Activated CD4-positive, alpha-beta T cell treated with anti-CD3 and anti-CD28 coated beads for 36 hours (primary cell): ENCODE results near the gene BANP. TPM values are rescaled to one million over a fixed set of nuclear protein-coding genes. Genes with fewer than 3 reads are reported as not detected.
"Not testable (repeated sequence)": the region's sequence is repeated elsewhere in the genome, so short reads cannot be mapped to it uniquely, and the experiment has no call there.

Experiments used
- ATAC-seq: fragments of 200-7000 bp; cut with Tn5 transposase; one replicate; pipeline ENCODE4 v1.10.0; 2021; ENCODE audit warnings: mild to moderate bottlenecking, moderate library complexity
- CTCF ChIA-PET: fragments of 350-600 bp; sonication (Branson Sonifier 250); formaldehyde crosslinking; loops from one replicate; lab custom pipeline; 2021; ENCODE audit warnings: antibody characterized with exemption; lab: Charles Lee
- POLR2A ChIA-PET: fragments of 350-600 bp; sonication (Branson Sonifier 250); formaldehyde crosslinking; loops from one replicate; lab custom pipeline; 2021; ENCODE audit warnings: antibody characterized with exemption, inconsistent platforms; lab: Charles Lee
- DNase-seq: peaks from one replicate; pipeline ENCODE4 v3.0.0-alpha.2; 2020
- H3K27ac Mint-ChIP-seq: one replicate; pipeline ENCODE4 v1.8.0; 2021; ENCODE audit warnings: mixed read lengths
- H3K27me3 Mint-ChIP-seq: one replicate; pipeline ENCODE4 v1.8.0; 2021; ENCODE audit warnings: mixed read lengths
- H3K36me3 Mint-ChIP-seq: one replicate; pipeline ENCODE4 v1.8.0; 2021; ENCODE audit warnings: low read depth, mixed read lengths
- H3K4me1 Mint-ChIP-seq: one replicate; pipeline ENCODE4 v1.8.0; 2021; ENCODE audit warnings: mixed read lengths
- H3K4me3 Mint-ChIP-seq: one replicate; pipeline ENCODE4 v1.8.0; 2021; ENCODE audit warnings: mild to moderate bottlenecking, moderate library complexity, mixed read lengths
- H3K9me3 Mint-ChIP-seq: one replicate; pipeline ENCODE4 v1.8.0; 2021; ENCODE audit warnings: low read depth, mixed read lengths
- intact Hi-C, 2 experiments: fragments of 100-400 bp; cut with DNase I in 1 of 2; cut with micrococcal nuclease in 1 of 2; formaldehyde crosslinking; loops; one replicate each; pipeline versions ENCODE4 v1.14.2 to v1.15.1; 2022 to 2024; cut with DNase I, micrococcal nuclease
- total RNA-seq, 2 experiments: library from RNA; stranded (reverse); gene quantifications; one replicate each; pipeline ENCODE4 v1.2.3, GENCODE V29; 2021

BANP gene
- total RNA-seq, 2 experiments from 2014 or later = 35.2 to 36.1 TPM

DNA sequence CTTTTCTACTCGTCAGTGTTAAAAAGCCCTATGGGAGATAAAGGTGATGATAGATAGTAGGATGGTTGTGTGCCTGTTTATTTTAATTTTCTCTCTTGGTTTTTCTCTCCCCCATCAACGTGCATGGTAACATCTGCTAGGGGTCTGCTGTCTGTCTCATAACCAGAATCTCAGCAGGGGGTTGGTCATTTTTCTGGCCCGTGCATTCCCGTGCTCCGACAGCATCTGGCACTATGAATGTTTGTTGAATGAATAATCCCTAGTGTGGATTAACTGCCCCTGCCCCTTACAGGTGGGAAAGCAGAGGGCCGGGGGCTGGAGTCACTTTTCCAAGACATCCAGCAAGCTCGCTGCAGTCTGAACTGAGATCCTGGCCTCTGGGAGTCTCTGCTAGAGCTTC lies 21.2 kb upstream of the BANP start:
- no peaks in the 10 kb centered on the region for H3K36me3 Mint-ChIP-seq
- no peak overlapping the region for H3K27ac Mint-ChIP-seq
- intact Hi-C loops = no loop called here
- POLR2A ChIA-PET = no interaction called here
- H3K4me3 Mint-ChIP-seq = no peak overlapping the region
- no peak for ATAC-seq
- DNase-seq = no peak
- CTCF ChIA-PET = no interaction called here
- no peaks in the 10 kb centered on the region for H3K9me3 Mint-ChIP-seq
- H3K27me3 Mint-ChIP-seq = no peaks in the 10 kb centered on the region
- peaks cover 7% of the 10 kb centered on the region for H3K4me1 Mint-ChIP-seq

DNA sequence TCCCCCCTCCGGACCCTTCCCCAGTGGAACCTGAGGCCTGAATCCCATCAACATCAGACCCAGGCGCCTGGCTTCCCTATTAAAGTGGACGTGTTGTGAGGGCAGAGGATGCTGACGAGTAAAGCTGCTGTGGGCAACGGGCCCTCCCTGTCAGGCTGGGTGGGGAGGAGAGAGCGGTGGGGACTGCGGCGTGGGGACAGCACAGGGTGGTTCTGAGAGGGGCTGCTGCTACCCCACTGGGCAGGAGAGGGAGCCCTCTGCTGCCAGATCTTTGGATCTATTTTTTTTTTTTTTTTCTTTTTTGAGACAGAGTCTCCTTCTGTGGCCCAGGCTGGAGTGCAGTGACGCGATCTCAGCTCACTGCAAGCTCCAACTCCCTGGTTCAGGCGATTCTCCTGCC lies 20.8 kb upstream of the BANP start:
- intact Hi-C loops = no loop called here
- ATAC-seq = peak; percentile 39
- no peak overlapping the region for H3K4me3 Mint-ChIP-seq
- H3K36me3 Mint-ChIP-seq = no peaks in the 10 kb centered on the region
- ChIA-PET POLR2A (no interaction called here), CTCF (no interaction called here)
- no peaks in the 10 kb centered on the region for H3K9me3 Mint-ChIP-seq
- peaks cover 7% of the 10 kb centered on the region for H3K4me1 Mint-ChIP-seq
- H3K27me3 Mint-ChIP-seq = no peaks in the 10 kb centered on the region
- DNase-seq = peak; percentile 40
- no peak overlapping the region for H3K27ac Mint-ChIP-seq

DNA sequence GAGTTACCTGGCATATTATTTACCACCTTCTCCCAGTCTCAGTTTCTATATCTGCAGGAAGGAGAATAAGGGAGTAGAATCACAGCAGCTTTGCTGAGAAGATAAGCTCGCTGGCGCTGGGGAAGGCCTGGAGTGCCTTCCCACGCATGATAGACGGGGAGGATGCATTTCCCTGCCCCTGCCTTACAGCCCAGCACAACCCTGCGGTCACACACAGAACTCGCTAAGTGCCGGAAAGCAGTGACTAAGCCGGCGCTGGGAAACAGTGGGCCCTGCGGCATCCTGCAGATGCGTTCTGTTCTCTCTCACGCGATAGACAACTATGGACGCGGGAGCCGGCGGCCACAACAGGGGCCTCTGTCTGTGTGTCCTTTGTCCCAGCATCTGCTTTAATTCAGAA lies 19.7 kb upstream of the BANP start:
- peaks cover 3% of the 10 kb centered on the region for H3K4me1 Mint-ChIP-seq
- DNase-seq (peak; percentile 56), ATAC-seq (peak; percentile 78)
- no peaks in the 10 kb centered on the region for H3K9me3 Mint-ChIP-seq
- ChIA-PET CTCF (interaction anchor here (0.6 kb wide), 1 partner anchor 154 kb away, joined by 3 read pairs; no protein-coding TSS in a partner anchor), POLR2A (no interaction called here)
- no peak overlapping the region for H3K27ac Mint-ChIP-seq
- intact Hi-C loops = no loop called here
- no peaks in the 10 kb centered on the region for H3K36me3 Mint-ChIP-seq
- no peaks in the 10 kb centered on the region for H3K27me3 Mint-ChIP-seq
- H3K4me3 Mint-ChIP-seq = no peak overlapping the region

DNA sequence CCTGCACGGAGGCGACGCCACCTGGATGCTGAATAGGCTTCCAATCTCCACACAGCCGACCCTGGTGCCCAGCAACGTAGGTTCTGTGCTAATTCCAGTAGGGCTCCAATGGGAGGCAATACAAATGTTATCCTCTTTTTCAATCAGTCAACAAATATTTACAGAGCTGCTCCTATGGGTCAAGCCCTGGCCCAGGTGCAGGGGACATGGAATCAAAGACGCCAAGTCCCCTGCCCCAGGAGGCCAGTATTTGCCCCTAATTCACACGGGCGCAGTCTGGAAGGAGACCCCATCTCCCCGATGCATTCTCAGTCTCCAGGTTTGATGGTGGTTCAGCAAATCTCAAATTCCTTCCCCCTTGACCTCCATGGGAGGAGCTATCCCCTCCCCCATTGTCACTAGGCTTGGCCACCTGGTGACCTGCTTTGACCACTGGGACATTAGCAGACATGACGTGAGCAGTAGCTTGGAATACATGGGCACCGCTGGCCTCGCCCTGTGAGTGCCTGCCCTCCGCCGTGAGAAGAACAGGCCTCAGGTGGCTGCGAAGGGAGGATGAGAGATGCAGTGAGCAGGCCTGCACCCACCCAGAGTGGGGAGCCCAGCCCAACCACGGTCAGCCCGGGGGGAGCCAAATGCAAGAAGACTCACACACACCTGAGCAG lies 18.6 kb upstream of the BANP start:
- POLR2A ChIA-PET = not testable (repeated sequence)

DNA sequence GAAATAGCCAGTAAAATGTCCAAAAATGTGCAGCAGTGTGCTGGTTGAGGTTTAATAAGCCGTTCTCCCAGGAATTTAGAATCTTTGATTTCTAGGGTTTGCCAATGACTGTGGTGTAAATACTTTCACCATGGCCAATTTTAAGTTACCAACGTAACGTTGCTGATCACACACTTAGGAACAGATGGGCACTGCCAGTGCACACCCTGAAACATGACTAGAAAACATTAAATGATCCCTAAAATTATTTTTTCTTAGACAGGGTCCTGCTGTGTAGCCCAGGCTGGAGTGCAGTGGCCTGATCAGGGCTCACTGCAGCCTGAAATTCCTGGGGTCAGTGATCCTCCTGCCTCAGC lies 18.1 kb upstream of the BANP start:
- H3K27me3 Mint-ChIP-seq = no peaks in the 10 kb centered on the region
- ChIA-PET CTCF (no interaction called here), POLR2A (no interaction called here)
- ATAC-seq = no peak
- H3K4me3 Mint-ChIP-seq = no peak overlapping the region
- H3K4me1 Mint-ChIP-seq = no peaks in the 10 kb centered on the region
- H3K36me3 Mint-ChIP-seq = no peaks in the 10 kb centered on the region
- no peak for DNase-seq
- H3K27ac Mint-ChIP-seq = no peak overlapping the region
- intact Hi-C loops = no loop called here
- H3K9me3 Mint-ChIP-seq = no peaks in the 10 kb centered on the region

More for the DNA sequence above, 18.6 kb upstream of the BANP start:
- H3K9me3 Mint-ChIP-seq, ATAC-seq, H3K4me1 Mint-ChIP-seq, H3K36me3 Mint-ChIP-seq, H3K27ac Mint-ChIP-seq, intact Hi-C loops, H3K27me3 Mint-ChIP-seq, CTCF ChIA-PET, H3K4me3 Mint-ChIP-seq, DNase-seq: not testable (repeated sequence)

DNA sequence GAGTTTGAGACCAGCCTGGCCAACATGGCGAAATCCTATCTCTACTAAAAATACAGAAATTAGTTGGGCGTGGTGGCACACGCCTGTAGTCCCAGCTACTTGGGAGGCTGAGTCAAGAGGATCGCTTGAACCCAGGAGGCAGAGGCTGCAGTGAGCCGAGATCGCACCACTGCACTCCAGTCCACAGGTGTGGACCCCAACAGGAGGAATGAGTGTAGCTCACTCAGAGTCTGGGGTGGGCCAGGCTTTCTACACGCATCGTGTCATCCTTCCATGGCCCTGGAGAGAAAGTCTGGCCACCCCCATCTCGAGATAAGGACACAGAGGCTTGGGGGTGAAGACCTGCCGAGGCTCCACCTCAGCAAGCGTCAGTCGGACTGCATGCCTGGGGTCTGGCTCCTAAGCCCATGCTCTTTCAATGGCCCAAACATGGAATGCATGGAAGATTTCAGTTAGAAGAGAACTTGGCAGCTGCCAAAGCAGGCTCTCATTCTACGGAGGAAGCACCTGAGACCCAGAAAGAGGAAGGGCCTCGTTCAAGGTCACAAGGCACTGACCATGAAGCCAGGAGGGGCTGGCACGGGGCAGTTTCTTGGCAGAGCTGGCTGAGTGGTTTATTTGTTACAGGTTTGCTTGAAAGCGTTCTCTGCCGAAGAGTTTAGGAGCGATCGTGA lies 16.3 kb upstream of the BANP start:
- CTCF ChIA-PET, H3K4me3 Mint-ChIP-seq, intact Hi-C loops, DNase-seq, H3K27me3 Mint-ChIP-seq, ATAC-seq, H3K27ac Mint-ChIP-seq, H3K36me3 Mint-ChIP-seq, H3K9me3 Mint-ChIP-seq, POLR2A ChIA-PET, H3K4me1 Mint-ChIP-seq: not testable (repeated sequence)

DNA sequence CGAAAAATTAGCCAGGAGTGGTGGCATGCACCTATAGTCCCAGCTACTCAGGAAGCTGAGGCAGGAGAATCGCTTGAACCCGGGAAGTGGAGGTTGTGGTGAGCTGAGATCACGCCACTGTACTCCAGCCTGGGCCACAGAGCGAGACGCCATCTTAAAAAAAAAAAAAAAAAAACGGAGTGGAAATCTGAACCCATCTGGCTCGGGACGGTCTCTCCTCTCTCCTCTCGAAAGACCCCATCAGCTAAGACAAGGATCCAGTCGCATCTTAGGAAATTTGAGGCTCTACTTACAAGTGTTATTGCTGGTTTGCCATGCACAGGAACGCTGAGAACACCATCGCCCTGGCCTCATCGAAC lies 15.2 kb upstream of the BANP start:
- H3K27ac Mint-ChIP-seq, H3K9me3 Mint-ChIP-seq, H3K27me3 Mint-ChIP-seq, ATAC-seq, DNase-seq, H3K4me1 Mint-ChIP-seq, CTCF ChIA-PET, POLR2A ChIA-PET, H3K36me3 Mint-ChIP-seq, H3K4me3 Mint-ChIP-seq, intact Hi-C loops: not testable (repeated sequence)

DNA sequence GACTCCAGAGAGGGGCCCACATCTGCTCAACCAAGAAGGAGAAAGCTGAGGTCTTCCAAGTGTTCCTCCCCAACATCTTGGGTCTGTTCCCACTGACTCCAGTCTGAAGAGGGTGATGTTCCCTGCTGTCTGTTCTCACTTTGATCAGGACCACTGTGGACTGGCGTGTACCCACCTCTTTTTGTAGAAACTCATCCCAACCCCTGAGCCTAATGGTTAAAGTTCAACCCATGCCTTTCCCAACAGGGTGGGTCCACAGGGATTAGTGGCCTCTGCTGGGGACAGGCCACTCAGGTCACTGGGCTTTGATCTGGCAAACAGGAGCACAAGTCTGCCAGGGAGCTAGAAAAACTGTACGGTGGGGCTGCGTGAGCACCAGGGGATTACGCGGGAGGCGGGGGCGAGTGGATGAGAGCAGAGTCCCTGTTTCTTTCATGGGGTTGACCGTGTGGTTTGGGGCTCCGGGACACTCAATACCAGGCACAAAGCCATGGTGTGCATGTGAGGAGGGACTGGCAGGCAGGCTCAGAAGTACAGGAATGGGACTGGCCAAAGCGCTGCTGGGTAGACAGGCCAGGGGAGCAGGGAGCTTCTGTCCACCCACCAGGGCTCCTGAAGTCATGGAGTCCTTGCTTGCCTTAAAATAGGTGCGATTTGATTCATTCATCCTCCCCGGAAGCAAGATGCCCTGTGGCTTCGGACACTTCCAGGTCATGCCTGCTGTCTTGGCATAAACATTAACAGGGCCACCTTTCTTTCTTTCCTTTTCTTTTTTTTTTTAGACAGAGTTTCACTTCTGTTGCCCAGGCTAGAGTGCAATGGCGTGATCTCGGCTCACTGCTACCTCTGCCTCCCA lies 14.6 kb upstream of the BANP start, which contains the start of gene CA5A:
CA5A (minus strand) TSS at position 155 of the 856 bp plus-strand sequence; CDS start at position 76, 79 bp downstream.
- Mint-ChIP-seq H3K4me1 (peaks cover 5% of the 10 kb centered on the region), H3K27me3 (no peaks in the 10 kb centered on the region), H3K9me3 (peaks cover 4% of the 10 kb centered on the region), H3K36me3 (no peaks in the 10 kb centered on the region), H3K27ac (no peak within 1 kb of the TSS), H3K4me3 (no peak within 1 kb of the TSS)
- ATAC-seq (no peak), DNase-seq (no peak)
- CTCF ChIA-PET = no interaction called here
- POLR2A ChIA-PET = no interaction called here
- intact Hi-C loops = no loop called here

DNA sequence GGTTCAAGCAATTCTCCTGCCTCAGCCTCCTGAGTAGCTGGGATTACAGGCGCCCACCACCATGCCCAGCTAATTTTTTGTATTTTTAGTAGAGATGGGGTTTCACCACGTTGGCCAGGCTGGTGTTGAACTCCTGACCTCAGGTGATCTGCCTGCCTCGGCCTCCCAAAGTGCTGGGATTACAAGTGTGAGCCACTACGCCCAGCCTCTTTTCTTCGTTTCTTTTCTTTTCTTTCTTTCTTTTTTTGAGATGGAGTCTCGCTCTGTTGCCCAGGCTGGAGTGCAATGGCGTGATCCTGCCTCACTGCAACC lies 14.0 kb upstream of the BANP start:
- CTCF ChIA-PET, H3K9me3 Mint-ChIP-seq, ATAC-seq, DNase-seq, POLR2A ChIA-PET, H3K27me3 Mint-ChIP-seq, H3K27ac Mint-ChIP-seq, H3K4me3 Mint-ChIP-seq, intact Hi-C loops, H3K4me1 Mint-ChIP-seq, H3K36me3 Mint-ChIP-seq: not testable (repeated sequence)

DNA sequence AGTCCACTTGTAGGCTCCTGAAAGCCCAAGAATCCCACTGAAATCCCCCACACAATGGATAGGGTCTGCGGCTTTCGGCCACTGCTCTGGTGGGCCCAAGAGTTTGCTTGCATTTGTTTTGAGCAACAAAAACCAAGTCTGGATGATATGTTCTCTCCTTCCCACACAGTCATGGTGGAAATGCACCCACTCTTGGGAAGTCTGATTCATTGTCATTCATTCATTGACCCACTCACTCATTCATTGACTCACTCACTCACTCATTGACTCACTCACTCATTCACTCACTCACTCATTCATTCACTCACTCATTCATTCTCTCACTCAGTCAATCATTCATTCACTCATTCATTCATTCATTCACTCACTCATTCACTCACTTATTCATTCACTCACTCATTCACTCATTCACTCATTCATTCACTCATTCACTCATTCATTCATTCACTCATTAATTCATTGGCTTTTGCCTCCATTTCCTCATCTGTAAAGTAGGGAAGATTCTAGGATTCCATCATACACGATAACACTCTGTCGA lies 12.8 kb upstream of the BANP start:
- Mint-ChIP-seq H3K27me3 (no peaks in the 10 kb centered on the region), H3K27ac (no peak overlapping the region), H3K4me3 (no peak overlapping the region), H3K36me3 (no peaks in the 10 kb centered on the region), H3K4me1 (peaks cover 5% of the 10 kb centered on the region), H3K9me3 (peaks cover 4% of the 10 kb centered on the region)
- ChIA-PET CTCF (interaction anchor here (0.7 kb wide), 1 partner anchor 165 kb away, joined by 3 read pairs; no protein-coding TSS in a partner anchor), POLR2A (no interaction called here)
- peak; percentile 30 for ATAC-seq
- no peak for DNase-seq
- intact Hi-C loops = loop anchor here in 1 of 2 experiments (2.0 kb wide), 1 partner anchor 308 kb away; no protein-coding TSS in a partner anchor

DNA sequence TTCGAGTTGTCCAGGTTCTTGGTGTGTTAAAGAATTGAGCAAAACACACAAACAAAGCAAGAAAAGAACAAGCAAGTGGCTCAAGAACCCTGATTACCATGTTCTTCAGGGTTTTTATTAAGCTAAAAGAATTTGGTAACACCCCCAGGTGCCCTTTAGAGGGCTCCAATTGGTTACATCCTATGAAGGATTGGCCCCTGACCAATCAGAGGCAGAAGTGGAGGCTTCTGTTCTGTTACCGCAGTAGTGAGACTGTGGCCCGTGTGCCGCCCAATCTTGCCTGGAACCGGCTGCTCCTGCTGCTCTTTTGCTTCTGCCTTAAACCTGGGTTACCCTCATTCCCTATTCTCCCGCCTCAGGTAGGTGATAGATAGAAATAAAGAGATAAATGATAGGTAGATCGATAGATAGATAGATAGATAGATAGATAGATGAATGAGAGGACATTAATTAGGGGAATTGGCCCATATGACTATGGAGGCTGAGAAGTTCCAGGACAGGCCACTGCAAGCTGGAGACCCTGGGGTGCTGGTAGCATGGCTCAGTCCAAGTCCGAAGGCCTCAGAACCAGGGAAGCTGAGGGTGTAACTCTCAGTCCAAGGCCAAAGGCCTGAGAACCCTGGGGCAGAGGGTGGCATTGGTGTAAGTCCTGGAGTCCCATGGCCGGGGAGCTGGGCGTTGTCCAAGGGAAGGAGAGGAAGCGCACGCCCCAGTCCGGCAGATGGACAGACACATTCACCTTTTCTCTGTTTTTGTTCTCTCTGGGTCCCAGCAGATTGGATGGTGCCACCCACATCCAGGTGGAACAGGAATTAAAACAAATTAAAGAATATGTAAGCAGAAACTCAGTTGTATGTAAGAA lies 11.4 kb upstream of the BANP start:
- ATAC-seq = no peak
- peaks cover 5% of the 10 kb centered on the region for H3K4me1 Mint-ChIP-seq
- ChIA-PET POLR2A (no interaction called here), CTCF (interaction anchor here (0.6 to 1.2 kb wide), 2 partner anchors 33 to 68 kb away, joined by 3 read pairs; no protein-coding TSS in a partner anchor)
- no peak for DNase-seq
- H3K27me3 Mint-ChIP-seq = no peaks in the 10 kb centered on the region
- H3K27ac Mint-ChIP-seq = no peak overlapping the region
- no peak overlapping the region for H3K4me3 Mint-ChIP-seq
- H3K36me3 Mint-ChIP-seq = no peaks in the 10 kb centered on the region
- peaks cover 4% of the 10 kb centered on the region for H3K9me3 Mint-ChIP-seq
- intact Hi-C loops = loop anchor here in 1 of 2 experiments (2.0 kb wide), 1 partner anchor 307 kb away; no protein-coding TSS in a partner anchor
